HTERT RPE-1 (cell line): ENCODE results near the gene ACTR8.

ENCODE experiments used
- in situ Hi-C: fragments of 300-500 bp; cut with MboI; formaldehyde crosslinking; loops from 4 replicates; pipeline ENCODE4 v1.14.3; 2020; ENCODE audit warnings: low sequenced_read_pairs

Gene ACTR8

DNA sequence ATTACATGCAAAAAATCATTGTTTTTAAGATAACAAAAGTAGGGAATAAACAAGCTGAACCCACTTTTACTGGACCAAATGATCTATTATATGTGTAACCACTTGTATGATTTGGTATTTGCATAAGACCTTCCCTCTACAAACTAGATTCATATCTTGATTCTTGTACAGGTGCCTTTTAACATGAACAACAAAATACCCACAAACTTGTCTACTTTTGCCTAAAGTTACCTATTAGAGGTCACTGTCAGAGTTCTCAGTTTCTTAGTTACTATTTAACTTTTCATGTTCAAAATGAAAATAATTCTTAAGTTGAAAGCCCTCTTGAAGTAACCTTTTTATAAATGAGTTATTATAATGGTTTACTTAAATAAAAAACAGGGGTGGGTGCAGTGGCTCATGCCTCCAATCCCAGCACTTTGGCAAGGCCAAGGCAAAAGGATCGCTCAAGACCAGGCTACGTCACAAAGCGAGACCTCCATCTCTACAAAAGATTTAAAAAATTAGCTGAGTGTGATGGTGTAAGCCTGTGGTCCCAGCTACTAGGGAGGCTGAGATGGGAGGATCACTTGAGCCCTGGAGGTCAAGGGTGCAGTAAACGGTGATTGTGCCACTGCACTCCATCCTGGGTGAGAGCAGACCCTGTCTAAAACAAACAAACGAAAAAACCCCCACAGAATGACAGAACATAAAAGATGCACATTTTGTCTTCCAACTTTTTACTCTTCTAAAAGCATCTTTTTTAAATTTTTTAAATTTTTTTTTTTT is 16.0 kb downstream of the ACTR8 start:
- in situ Hi-C loops: no loop called here

DNA sequence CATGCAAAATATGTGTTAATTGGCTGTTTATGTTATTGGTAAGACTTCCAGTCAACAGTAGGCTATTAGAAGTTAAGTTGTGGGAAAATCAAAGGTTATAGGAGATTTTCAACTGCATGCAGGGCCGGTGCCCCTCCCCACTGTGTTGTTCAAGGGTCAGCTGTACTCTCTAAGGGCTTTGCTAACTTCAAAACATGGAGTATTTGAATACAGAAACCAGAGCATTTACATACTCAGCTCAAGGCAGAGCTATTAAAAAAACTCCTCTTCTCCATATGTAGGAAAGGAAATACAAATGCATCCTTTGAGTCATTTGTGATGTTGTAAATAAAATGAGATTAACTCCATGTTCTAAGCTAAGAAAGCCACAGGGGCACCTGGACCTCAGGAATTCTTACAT is 18.8 kb downstream of the ACTR8 start:
- in situ Hi-C loops: no loop called here

GRCh38 chr3:53862241-53862640 is 19.7 kb downstream of the ACTR8 start:
- in situ Hi-C loops: no loop called here

- in situ Hi-C loops: no loop called here
Measured at GRCh38 chr3:53860196-53860595, 21.8 kb downstream of the ACTR8 start.

DNA sequence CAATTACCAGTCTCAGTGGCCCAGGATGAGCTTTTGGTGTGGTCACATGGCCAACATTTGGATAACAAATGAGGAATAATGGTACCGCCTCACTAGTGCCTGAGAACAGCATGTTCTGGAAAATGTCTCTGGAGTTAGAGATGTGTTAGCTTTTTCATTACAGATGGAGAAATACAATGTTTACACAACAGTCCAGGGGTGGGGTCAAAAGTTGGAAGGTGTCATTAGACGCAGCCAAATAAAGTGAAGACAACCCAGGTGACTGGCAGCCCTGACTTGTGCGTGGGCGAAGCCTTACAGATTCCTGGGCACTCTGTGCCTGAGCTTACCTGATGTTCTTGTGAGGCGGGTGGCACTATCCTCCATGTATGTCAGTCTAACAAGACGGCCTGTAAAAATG is 22.8 kb downstream of the ACTR8 start:
- in situ Hi-C loops: no loop called here

GRCh38 chr3:53858096-53858741 is 23.7 kb downstream of the ACTR8 start:
- in situ Hi-C loops: no loop called here

GRCh38 chr3:53856964-53857363 is 25.0 kb downstream of the ACTR8 start:
- in situ Hi-C loops: no loop called here

GRCh38 chr3:53850895-53851294 is 31.1 kb downstream of the ACTR8 start:
- in situ Hi-C loops: no loop called here

DNA sequence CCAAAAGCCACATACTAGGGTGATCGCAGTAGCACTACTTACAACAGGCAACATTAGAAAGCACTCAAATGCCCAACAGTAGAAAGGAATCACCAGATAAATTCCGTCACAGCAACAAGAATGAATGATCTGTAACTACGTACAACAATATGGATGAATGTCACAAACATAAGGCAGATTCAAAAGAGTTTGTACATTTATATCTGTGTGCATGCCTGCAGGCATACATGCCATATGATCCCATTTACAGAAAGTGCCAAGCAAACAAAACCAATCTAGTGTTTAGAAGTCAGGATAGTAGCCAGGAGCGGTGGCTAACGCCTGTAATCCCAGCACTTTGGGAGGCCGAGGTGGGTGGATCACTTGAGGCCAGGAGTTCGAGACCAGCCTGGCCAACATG is 32.0 kb downstream of the ACTR8 start:
- in situ Hi-C loops: no loop called here

DNA sequence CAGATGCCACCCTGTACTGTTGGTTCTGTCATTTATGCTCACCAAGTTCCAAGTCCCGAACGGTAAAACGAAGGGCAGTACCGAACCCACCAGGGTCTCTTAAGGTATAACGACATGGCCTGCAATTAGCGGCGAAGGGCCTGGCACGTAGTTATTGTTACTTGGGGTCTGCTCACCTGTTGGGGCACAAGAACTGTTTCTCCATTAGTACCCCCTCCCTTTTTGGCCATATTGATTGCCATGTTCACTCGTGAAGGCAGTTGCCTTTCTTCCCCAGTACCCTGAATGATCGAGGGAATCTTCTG is 35.1 kb downstream of the ACTR8 start:
- in situ Hi-C loops: no loop called here

- in situ Hi-C loops: no loop called here
Measured at GRCh38 chr3:53846134-53846850, 35.7 kb downstream of the ACTR8 start, which contains the start of the genes CHDH and IL17RB. Gene CHDH (minus strand): TSS chr3:53846419. CDS start chr3:53824008, 22,411 bp downstream. Gene IL17RB (plus strand): TSS chr3:53846568. CDS start chr3:53846589, 21 bp downstream.

GRCh38 chr3:53845881-53846133 is 36.1 kb downstream of the ACTR8 start:
- in situ Hi-C loops: no loop called here

DNA sequence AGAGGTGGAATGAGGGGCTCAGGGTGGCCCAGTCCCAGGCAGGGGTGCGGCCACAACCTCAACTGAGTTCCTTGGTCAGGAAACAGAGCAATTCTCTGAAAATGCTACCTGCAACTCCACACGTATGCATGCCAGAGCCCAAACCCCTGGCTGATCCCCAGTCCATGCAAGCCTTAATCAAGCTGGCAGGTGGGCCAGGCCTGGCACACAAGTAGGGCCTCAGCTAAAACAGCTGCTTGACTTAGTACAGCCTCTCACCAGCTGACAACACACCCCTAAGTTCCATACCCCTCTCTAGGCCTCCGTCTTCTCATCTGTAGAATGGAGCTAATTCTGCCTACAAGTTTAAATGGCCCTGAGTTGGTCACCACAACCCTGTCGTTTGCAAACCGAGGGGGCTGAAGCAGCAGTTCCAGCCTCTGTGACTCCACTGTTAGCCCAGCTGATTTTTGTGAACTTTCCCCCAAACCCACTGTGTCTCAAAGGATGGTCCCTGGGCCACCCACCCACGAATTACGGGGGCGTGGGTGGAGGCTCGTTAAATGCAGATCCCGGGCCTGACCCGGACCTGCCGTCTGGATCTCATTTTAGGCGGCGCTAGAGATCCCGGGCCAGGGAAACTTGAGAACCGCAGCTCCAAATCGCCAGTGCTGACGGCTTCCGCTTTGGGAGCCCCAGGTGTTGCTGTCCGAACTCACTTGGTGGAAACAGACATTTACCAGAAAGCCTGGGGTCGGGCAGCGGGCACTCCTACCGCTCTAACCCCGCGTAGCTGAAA is 36.7 kb downstream of the ACTR8 start:
- in situ Hi-C loops: no loop called here

DNA sequence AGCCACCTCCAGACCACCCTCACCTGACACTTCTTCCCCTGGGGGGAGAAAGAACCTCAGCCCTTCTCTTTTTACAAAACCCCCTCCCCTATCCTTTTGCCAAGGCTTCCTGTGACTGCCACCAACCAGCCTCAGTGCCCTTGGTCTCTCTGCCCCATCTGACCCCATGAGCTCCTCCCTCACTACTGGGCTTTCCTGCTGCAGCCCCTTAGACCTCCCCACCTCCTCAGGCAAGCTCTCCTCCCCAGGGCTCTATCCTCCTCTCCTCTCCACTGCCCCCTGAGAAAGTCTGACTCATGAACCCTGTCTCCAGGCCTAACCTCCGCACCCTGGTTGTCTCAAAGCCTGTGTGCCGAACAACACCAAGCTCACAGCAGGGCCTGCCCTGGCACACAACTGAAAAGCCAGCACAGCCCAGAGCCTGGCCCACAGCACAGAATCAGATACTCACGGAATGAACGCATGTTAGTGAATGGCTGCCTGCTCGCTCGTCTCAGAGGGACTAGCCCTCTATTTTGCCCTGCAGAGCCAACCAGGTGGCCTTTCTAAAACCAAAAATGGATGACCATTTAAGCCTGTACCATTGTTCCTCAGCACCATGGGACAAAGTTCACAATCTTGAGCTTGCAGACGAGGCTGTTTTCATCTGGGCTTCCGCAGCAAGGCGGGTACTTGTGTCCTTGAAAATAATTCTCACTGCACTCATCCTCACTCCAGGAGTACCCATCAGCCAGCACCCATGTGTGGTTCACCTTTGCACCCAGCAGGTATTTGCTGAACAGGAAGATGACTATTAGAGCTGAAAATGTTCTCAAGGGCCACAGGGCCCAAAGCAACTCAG is 37.5 kb downstream of the ACTR8 start:
- in situ Hi-C loops: no loop called here

- in situ Hi-C loops: no loop called here
Measured at GRCh38 chr3:53843195-53844177, 38.5 kb downstream of the ACTR8 start.

DNA sequence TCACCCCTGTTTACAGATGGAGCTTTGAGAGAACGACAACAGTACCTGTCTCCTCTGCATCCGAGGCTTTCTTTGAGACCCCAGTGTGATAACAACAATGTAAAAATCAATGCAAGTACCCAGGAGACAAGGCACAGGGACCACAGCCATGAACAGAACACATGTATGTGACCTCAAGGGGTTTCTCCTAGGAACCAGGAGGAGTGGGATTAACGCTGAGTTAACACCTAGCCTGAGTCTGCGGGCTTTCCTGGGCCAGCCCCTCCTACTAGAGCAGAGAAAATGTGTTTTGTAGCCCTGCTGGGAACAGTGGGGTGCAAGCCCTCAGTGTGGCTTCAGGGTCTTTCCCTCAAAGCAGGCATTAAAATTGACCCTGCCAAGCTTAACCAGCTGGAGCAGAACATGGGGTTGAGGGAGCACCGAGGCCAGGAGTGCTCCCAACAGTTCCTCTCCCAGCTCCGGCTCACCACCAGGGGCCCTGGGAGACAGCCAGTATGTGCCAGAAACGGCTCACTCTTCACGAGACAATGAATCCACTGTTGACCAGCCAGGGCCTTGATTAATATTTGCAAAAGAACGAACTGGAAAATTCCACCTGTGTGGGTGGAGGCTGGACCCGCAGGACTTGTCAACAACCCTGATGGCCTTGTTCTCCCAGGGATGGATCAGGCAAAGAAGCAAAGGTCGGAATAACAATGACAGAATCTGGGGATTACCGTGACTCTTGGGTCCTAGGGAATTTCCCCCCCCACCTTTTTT is 39.3 kb downstream of the ACTR8 start:
- in situ Hi-C loops: no loop called here

GRCh38 chr3:53841296-53841695 is 40.7 kb downstream of the ACTR8 start:
- in situ Hi-C loops: no loop called here

GRCh38 chr3:53837331-53837730 is 44.6 kb downstream of the ACTR8 start:
- in situ Hi-C loops: no loop called here
